GM12864 (cell line): ENCODE data around the gene TSSK2.

Experiments
- DNase-seq: peaks from one replicate; pipeline ENCODE4 v3.0.0-alpha.2; 2011; ENCODE audit warnings: low read depth
- H3K4me3 ChIP-seq: 2 replicates; pipeline ENCODE4 v1.5.1; 2011; ENCODE audit warnings: mild to moderate bottlenecking, low read depth, low read length, control low read depth
- CTCF ChIP-seq: IDR thresholded peaks from 2 replicates; pipeline ENCODE4 v1.5.1; 2011; ENCODE audit warnings: low read depth, mild to moderate bottlenecking, moderate library complexity, low read length, control low read depth, inconsistent platforms; ENCODE audit errors: missing control alignments

Gene TSSK2

GRCh38 chr22:19113429-19113828 lies 17.7 kb upstream of the TSSK2 start:
- no peak overlapping the region for H3K4me3 ChIP-seq
- DNase-seq = no peak
- TF ChIP-seq CTCF = no peak

DNA sequence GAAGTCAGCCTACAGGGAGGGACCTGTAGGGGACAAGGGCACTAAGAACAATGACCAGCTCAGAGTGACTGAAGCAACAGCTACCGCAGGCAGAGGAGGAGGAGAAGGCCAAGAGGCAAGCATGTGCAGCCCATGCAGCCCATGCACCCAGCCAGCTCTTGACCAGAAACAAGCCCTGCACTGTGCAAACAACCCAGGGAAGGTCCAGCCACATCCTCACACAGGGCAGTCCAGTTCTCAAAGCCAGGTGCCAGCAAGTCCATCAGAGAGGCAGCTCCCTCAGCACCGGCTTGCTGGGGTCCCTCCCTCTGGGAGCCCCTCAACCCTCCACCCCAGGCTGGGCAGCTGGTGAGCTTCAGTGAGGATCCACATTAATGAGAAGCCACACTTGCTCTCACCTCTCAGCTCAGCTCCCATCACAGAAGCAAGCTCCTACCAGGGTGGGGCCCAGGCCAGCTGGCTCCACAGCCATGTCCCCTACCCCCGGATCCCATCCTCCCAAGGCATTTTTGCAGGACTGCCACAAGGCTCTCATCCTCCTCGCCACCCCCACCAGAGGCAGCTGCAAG lies 16.0 kb upstream of the TSSK2 start:
- no peak for TF ChIP-seq CTCF
- DNase-seq = no peak
- H3K4me3 ChIP-seq = no peak overlapping the region

- no peak for DNase-seq
- TF ChIP-seq CTCF = no peak
- H3K4me3 ChIP-seq = no peak overlapping the region
Measured at GRCh38 chr22:19115628-19116027, 15.5 kb upstream of the TSSK2 start.

DNA sequence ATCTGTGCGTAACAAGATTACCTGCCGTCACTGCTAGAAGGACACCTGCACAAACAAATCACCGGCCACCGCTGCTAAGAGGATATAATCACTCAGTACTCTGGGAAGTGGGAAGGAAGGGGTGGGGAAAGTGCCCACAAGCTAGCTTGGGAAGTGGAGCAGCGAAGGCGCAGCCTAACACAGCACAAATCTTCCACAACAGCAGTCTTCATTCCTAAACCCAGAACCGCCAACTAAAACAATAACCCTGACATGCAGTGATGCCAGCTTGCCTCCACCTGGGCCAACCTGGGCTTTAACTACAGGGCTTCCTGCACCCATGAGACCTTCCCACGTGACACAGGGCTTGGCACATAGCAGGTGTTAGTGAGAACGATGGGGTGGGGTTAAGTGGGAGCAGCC lies 14.0 kb upstream of the TSSK2 start:
- TF ChIP-seq CTCF = no peak
- no peak overlapping the region for H3K4me3 ChIP-seq
- DNase-seq = no peak

DNA sequence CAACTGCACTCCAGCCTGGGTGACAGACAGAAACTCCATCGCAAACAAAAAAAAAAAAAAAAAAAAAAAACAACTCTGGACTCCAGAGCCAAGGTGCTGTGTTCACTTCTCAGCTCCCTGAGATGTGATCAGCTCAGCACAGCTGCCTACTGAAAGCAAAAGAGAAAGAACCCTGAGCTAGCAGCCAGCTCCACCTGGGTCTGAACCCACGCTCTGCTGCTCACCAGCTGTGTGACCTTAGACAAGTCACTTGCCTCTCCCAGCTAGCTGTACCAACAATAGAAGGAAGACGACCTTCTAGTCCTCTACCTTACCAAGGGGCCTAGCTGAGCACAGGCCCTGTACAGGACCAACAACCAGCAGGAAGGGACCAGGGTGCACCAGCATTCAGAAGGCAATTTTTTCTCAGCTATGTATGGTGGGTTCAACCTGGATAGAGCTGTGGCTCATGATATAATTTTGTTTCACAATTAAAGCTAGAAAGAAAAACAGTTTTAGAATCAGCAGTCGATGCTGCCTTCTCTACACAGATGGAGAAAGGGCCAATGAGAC lies 12.7 kb upstream of the TSSK2 start:
- peak; percentile 82 for DNase-seq
- no peak for TF ChIP-seq CTCF

GRCh38 chr22:19119949-19120348 lies 11.2 kb upstream of the TSSK2 start:
- TF ChIP-seq CTCF = no peak
- no peak for DNase-seq
- H3K4me3 ChIP-seq = no peak overlapping the region

More for the DNA sequence above, 12.7 kb upstream of the TSSK2 start:
- H3K4me3 ChIP-seq = no peak overlapping the region
